Mesenchymal stem cell (in vitro differentiated cells and primary cell): ENCODE measurements around the gene RGS9BP. TPM values are rescaled to one million over a fixed set of nuclear protein-coding genes. Genes with fewer than 3 reads are reported as not detected.

Experiments
- DNase-seq: peaks from one replicate; pipeline ENCODE4 v3.0.0-alpha.2; 2013
- H2AFZ ChIP-seq: one replicate; pipeline ENCODE4 v1.6.1; 2013; ENCODE audit warnings: low read depth, mild to moderate bottlenecking, control low read depth, inconsistent platforms, low read length, moderate library complexity
- H2AK5ac ChIP-seq: 2 replicates; pipeline ENCODE4 v1.6.1; 2013; ENCODE audit warnings: low read length, moderate library complexity, mild to moderate bottlenecking, inconsistent platforms; ENCODE audit not compliant: severe bottlenecking
- H2BK120ac ChIP-seq: one replicate; pipeline ENCODE4 v1.6.1; 2013; ENCODE audit warnings: low read depth, mild to moderate bottlenecking, inconsistent platforms, low read length, moderate library complexity
- H2BK12ac ChIP-seq, 2 experiments: one replicate each; pipeline ENCODE4 v1.6.1; 2013; ENCODE audit warnings: inconsistent platforms in 2 of 2, low read length in 2 of 2, mild to moderate bottlenecking in 2 of 2, moderate library complexity in 2 of 2, control low read depth in 1 of 2
- H2BK15ac ChIP-seq: one replicate; pipeline ENCODE4 v1.6.1; 2013; ENCODE audit warnings: mild to moderate bottlenecking, low read depth, inconsistent platforms; ENCODE audit not compliant: poor library complexity, severe bottlenecking
- H2BK5ac ChIP-seq: 2 replicates; pipeline ENCODE4 v1.6.1; 2013; ENCODE audit warnings: low read depth, mild to moderate bottlenecking, low read length, control low read depth, inconsistent platforms; ENCODE audit not compliant: poor library complexity, severe bottlenecking
- H3K14ac ChIP-seq, 2 experiments: one replicate each; pipeline ENCODE4 v1.6.1; 2013; ENCODE audit warnings: inconsistent platforms in 2 of 2, low read length in 2 of 2, control low read depth in 1 of 2, mild to moderate bottlenecking in 1 of 2, moderate library complexity in 1 of 2
- H3K18ac ChIP-seq, 2 experiments: one replicate each; pipeline ENCODE4 v1.6.1; 2013; ENCODE audit warnings: inconsistent platforms in 2 of 2, low read length in 2 of 2, control low read depth in 1 of 2, low read depth in 1 of 2, mild to moderate bottlenecking in 1 of 2
- H3K23ac ChIP-seq, 2 experiments: one replicate each; pipeline ENCODE4 v1.6.1; 2013; ENCODE audit warnings: inconsistent platforms in 2 of 2, low read length in 2 of 2, mild to moderate bottlenecking in 2 of 2, moderate library complexity in 2 of 2, control low read depth in 1 of 2
- H3K27ac ChIP-seq: 2 replicates; pipeline ENCODE4 v1.5.1; 2013; ENCODE audit warnings: mild to moderate bottlenecking, moderate library complexity, low read length, control low read depth, inconsistent platforms; ENCODE audit not compliant: poor library complexity, severe bottlenecking
- H3K27me3 ChIP-seq, 2 experiments: 2 replicates each; pipeline versions ENCODE4 v1.6.1 to v1.7.0; 2013; ENCODE audit warnings: low read length in 2 of 2, mild to moderate bottlenecking in 2 of 2, moderate library complexity in 2 of 2, control low read depth in 1 of 2, inconsistent platforms in 1 of 2; ENCODE audit not compliant: control insufficient read depth in 1 of 2, insufficient read depth in 1 of 2
- H3K36me3 ChIP-seq, 2 experiments: 2 replicates each; pipeline versions ENCODE4 v1.6.1 to v1.7.0; 2013; ENCODE audit warnings: low read length in 2 of 2, control low read depth in 1 of 2, inconsistent platforms in 1 of 2, low read depth in 1 of 2, mild to moderate bottlenecking in 1 of 2; ENCODE audit not compliant: insufficient read depth in 2 of 2, control insufficient read depth in 1 of 2
- H3K4ac ChIP-seq, 2 experiments: one replicate each; pipeline ENCODE4 v1.6.1; 2013; ENCODE audit warnings: inconsistent platforms in 2 of 2, low read length in 2 of 2, mild to moderate bottlenecking in 2 of 2, moderate library complexity in 2 of 2, control low read depth in 1 of 2, low read depth in 1 of 2
- H3K4me1 ChIP-seq: 2 replicates; pipeline ENCODE4 v1.6.1; 2013; ENCODE audit warnings: low read depth, low read length, control low read depth; ENCODE audit not compliant: control insufficient read depth, insufficient read depth
- H3K4me2 ChIP-seq: 2 replicates; pipeline ENCODE4 v1.6.1; 2013; ENCODE audit warnings: low read length, mild to moderate bottlenecking, inconsistent platforms; ENCODE audit not compliant: poor library complexity, severe bottlenecking
- H3K4me3 ChIP-seq, 2 experiments: 2 replicates each; pipeline versions ENCODE4 v1.5.1 to v1.7.0; 2013; ENCODE audit warnings: low read length in 2 of 2, mild to moderate bottlenecking in 2 of 2, control low read depth in 1 of 2, low read depth in 1 of 2; ENCODE audit not compliant: insufficient read depth in 1 of 2
- H3K79me1 ChIP-seq: replicated peaks from 2 replicates; pipeline ENCODE4 v1.6.1; 2013; ENCODE audit warnings: mild to moderate bottlenecking, control low read depth, low read length, inconsistent platforms; ENCODE audit not compliant: poor library complexity, severe bottlenecking
- H3K9ac ChIP-seq: 2 replicates; pipeline ENCODE4 v1.7.0; 2013; ENCODE audit warnings: mild to moderate bottlenecking, low read length, moderate library complexity
- H3K9me3 ChIP-seq: 2 replicates; pipeline ENCODE4 v1.7.0; 2013; ENCODE audit warnings: mild to moderate bottlenecking, low read length; ENCODE audit not compliant: control insufficient read depth
- H4K8ac ChIP-seq: one replicate; pipeline ENCODE4 v1.6.1; 2013; ENCODE audit warnings: inconsistent platforms, mild to moderate bottlenecking, low read length, moderate library complexity
- H4K91ac ChIP-seq: one replicate; pipeline ENCODE4 v1.6.1; 2013; ENCODE audit warnings: mild to moderate bottlenecking, low read length, inconsistent platforms
- WGBS: methylation state at CpG from one replicate; pipeline ENCODE4 v1.1.7; 2013; ENCODE audit warnings: mixed read lengths; 5-methylcytosine and 5-hydroxymethylcytosine counted together
- polyA plus RNA-seq, 2 experiments: library from polyadenylated mRNA; stranded (reverse); fragments of 200-250 nt; gene quantifications; one replicate each; pipeline ENCODE4 v1.2.3, GENCODE V29; 2013

The RGS9BP gene
- 0.08 TPM for polyA plus RNA-seq (2013, experiment 1 of 2)
- polyA plus RNA-seq (2013, experiment 2 of 2) = 0.11 TPM

GRCh38 chr19:32675720-32676185, at the start of gene RGS9BP:
Gene RGS9BP (plus strand): TSS chr19:32675848. CDS start chr19:32676264, 416 bp downstream.
- Histone ChIP-seq H4K91ac (peak within 1 kb of the TSS; percentile 64), H4K8ac (peak within 1 kb of the TSS; percentile 80), H3K27me3 (peaks cover 28 to 29% of the 10 kb centered on the region in 2 experiments), H3K4me1 (peaks cover 33% of the 10 kb centered on the region), H3K4me3 (peak within 1 kb of the TSS; percentile 87 to 94), H3K18ac (peak within 1 kb of the TSS; percentile 77 to 98), H3K4ac (peak within 1 kb of the TSS in 1 of 2 experiments; percentile 81), H3K4me2 (peak within 1 kb of the TSS; percentile 89), H3K14ac (peak within 1 kb of the TSS; percentile 64 to 86), H2AK5ac (no peak within 1 kb of the TSS), H3K27ac (peak within 1 kb of the TSS; percentile 31), H3K23ac (peak within 1 kb of the TSS in 1 of 2 experiments; percentile 98), H3K9ac (peak within 1 kb of the TSS; percentile 87), H2BK15ac (peak within 1 kb of the TSS; percentile 82), H2BK120ac (peak within 1 kb of the TSS; percentile 81), H3K9me3 (no peaks in the 10 kb centered on the region), H2BK5ac (no peak within 1 kb of the TSS), H3K79me1 (peaks cover 10% of the 10 kb centered on the region), H3K36me3 (no peaks in the 10 kb centered on the region), H2BK12ac (peak within 1 kb of the TSS in 1 of 2 experiments; percentile 83), H2AFZ (peak within 1 kb of the TSS; percentile 98)
- peak; percentile 82 for DNase-seq
- 5% methylated on average over 53 of the region's 53 CpGs for WGBS

GRCh38 chr19:32626969-32627368, 48.7 kb upstream of the RGS9BP start:
- Histone ChIP-seq H3K79me1 (peaks cover 10% of the 10 kb centered on the region), H3K4ac (no peak overlapping the region), H2BK15ac (no peak overlapping the region), H2BK120ac (no peak overlapping the region), H3K4me2 (no peak overlapping the region), H3K27me3 (no peaks in the 10 kb centered on the region), H4K91ac (no peak overlapping the region), H3K9me3 (no peaks in the 10 kb centered on the region), H2AFZ (no peak overlapping the region), H3K27ac (no peak overlapping the region), H3K4me1 (no peaks in the 10 kb centered on the region), H3K36me3 (peaks cover 71 to 83% of the 10 kb centered on the region in 2 experiments), H3K23ac (no peak overlapping the region), H3K4me3 (no peak overlapping the region), H4K8ac (no peak overlapping the region), H3K9ac (no peak overlapping the region), H2BK12ac (no peak overlapping the region), H2AK5ac (no peak overlapping the region), H3K14ac (no peak overlapping the region), H3K18ac (no peak overlapping the region), H2BK5ac (no peak overlapping the region)
- no peak for DNase-seq
- WGBS = 100% methylated on average over 2 of the region's 4 CpGs

- Histone ChIP-seq H3K27ac (no peak overlapping the region), H3K27me3 (no peaks in the 10 kb centered on the region), H3K36me3 (peaks cover 66 to 78% of the 10 kb centered on the region in 2 experiments), H3K79me1 (peaks cover 10% of the 10 kb centered on the region), H4K91ac (no peak overlapping the region), H2BK15ac (no peak overlapping the region), H3K18ac (no peak overlapping the region), H4K8ac (no peak overlapping the region), H3K23ac (no peak overlapping the region), H3K4me2 (no peak overlapping the region), H3K4me3 (no peak overlapping the region), H3K14ac (no peak overlapping the region), H3K9ac (no peak overlapping the region), H2AFZ (no peak overlapping the region), H3K4ac (no peak overlapping the region), H2AK5ac (no peak overlapping the region), H2BK5ac (no peak overlapping the region), H3K4me1 (no peaks in the 10 kb centered on the region), H2BK12ac (no peak overlapping the region), H2BK120ac (no peak overlapping the region), H3K9me3 (no peaks in the 10 kb centered on the region)
- DNase-seq = no peak
- 95% methylated on average over 15 of the region's 15 CpGs for WGBS
These were observed 47.9 kb upstream of the RGS9BP start for GRCh38 chr19:32627714-32628270.

GRCh38 chr19:32630338-32630737, 45.3 kb upstream of the RGS9BP start:
- Histone ChIP-seq H3K9ac (no peak overlapping the region), H3K14ac (no peak overlapping the region), H4K91ac (no peak overlapping the region), H4K8ac (no peak overlapping the region), H3K4me1 (no peaks in the 10 kb centered on the region), H2BK12ac (no peak overlapping the region), H3K4me3 (no peak overlapping the region), H3K27me3 (no peaks in the 10 kb centered on the region), H2AK5ac (no peak overlapping the region), H2BK15ac (no peak overlapping the region), H3K9me3 (no peaks in the 10 kb centered on the region), H3K79me1 (peaks cover 17% of the 10 kb centered on the region), H3K18ac (no peak overlapping the region), H2BK120ac (no peak overlapping the region), H3K27ac (no peak overlapping the region), H2BK5ac (no peak overlapping the region), H3K4ac (no peak overlapping the region), H3K23ac (no peak overlapping the region), H2AFZ (no peak overlapping the region), H3K4me2 (no peak overlapping the region), H3K36me3 (peaks cover 59 to 81% of the 10 kb centered on the region in 2 experiments)
- DNase-seq = no peak
- 86% methylated on average over 14 of the region's 14 CpGs for WGBS
